GM18951 (cell line): ENCODE measurements around the gene PDE6C.
A peak's percentile ranks its signal among the peaks of the same experiment; 100 is the strongest.
"Not testable (repeated sequence)": the region's sequence is repeated elsewhere in the genome, so short reads cannot be mapped to it uniquely, and the experiment has no call there.

ENCODE experiments used
- POLR2A ChIP-seq: IDR thresholded peaks from 4 replicates; pipeline ENCODE4 v1.6.1; 2011; ENCODE audit warnings: mild to moderate bottlenecking; ENCODE audit not compliant: insufficient read length, insufficient read depth; ENCODE audit errors: extremely low read depth
- in situ Hi-C: fragments of 300-500 bp; cut with MboI; formaldehyde crosslinking; loops from one replicate; pipeline ENCODE4 v1.12.0; 2022; ENCODE audit warnings: low sequenced_read_pairs, mixed read lengths, inconsistent platforms; ENCODE audit not compliant: unreplicated experiment

The PDE6C gene

GRCh38 chr10:93673791-93674190 lies 61.5 kb downstream of the PDE6C start:
- in situ Hi-C loops, result no loop called here
- no peak for TF ChIP-seq POLR2A

GRCh38 chr10:93678386-93678785 lies 66.0 kb downstream of the PDE6C start:
- in situ Hi-C loops, result no loop called here
- no peak for TF ChIP-seq POLR2A

GRCh38 chr10:93678805-93679587 lies 66.7 kb downstream of the PDE6C start:
- no peak for TF ChIP-seq POLR2A
- in situ Hi-C loops, result no loop called here

- in situ Hi-C loops, result no loop called here
- TF ChIP-seq POLR2A, result no peak
These were observed 68.2 kb downstream of the PDE6C start for GRCh38 chr10:93680412-93681047.

GRCh38 chr10:93687737-93688136 lies 75.4 kb downstream of the PDE6C start:
- TF ChIP-seq POLR2A, result no peak

GRCh38 chr10:93695740-93696139 lies 83.4 kb downstream of the PDE6C start:
- no peak for TF ChIP-seq POLR2A
- in situ Hi-C loops, result no loop called here

More at GRCh38 chr10:93687737-93688136, 75.4 kb downstream of the PDE6C start:
- in situ Hi-C loops, result no loop called here

DNA sequence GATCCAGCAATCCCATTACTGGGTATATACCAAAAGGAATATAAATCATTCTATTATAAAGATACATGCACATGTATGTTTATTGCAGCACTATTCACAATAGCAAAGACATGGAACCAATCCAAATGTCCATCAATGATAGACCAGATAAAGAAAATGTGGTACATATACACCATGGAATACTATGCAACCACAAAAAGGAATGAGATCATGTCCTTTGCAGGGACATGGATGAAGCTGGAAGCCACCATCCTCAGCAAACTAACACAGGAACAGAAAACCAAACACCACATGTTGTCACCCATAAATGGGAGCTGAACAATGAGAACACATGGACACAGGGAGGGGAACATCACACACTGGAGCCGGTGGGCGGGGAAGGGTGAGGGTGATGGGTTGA lies 84.2 kb downstream of the PDE6C start:
- in situ Hi-C loops, result not testable (repeated sequence)

- in situ Hi-C loops, result no loop called here
- TF ChIP-seq POLR2A, result no peak
These were observed 84.9 kb downstream of the PDE6C start for GRCh38 chr10:93697207-93697606.

GRCh38 chr10:93701866-93702209 lies 89.5 kb downstream of the PDE6C start:
- in situ Hi-C loops, result no loop called here
- TF ChIP-seq POLR2A, result no peak

- in situ Hi-C loops, result no loop called here
- TF ChIP-seq POLR2A, result peak; percentile 74
These were observed 90.1 kb downstream of the PDE6C start, which contains the start of gene FRA10AC1 for GRCh38 chr10:93702210-93703001. FRA10AC1 (minus strand) TSS chr10:93702592; CDS start chr10:93700106, 2,486 bp downstream.

DNA sequence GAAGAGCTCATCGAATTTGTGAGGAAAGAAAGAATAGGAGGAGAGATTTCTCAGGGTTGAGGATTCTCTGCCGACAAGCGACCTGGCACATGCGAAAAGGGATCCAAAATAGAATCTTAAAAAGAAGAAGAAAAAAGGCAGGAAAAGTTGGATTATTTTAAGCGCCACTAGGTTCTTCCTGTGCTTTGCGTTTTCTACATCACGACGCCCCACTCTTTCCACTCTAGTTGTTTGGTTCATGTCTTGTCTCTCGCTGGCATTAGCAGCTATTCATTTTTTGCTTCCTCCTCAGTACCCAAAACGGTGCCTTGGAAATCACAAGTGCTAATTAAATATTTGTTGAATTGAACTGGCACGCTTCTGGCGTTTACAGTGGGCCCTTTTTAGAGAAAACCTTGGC lies 90.7 kb downstream of the PDE6C start:
- no peak for TF ChIP-seq POLR2A
- in situ Hi-C loops, result no loop called here

GRCh38 chr10:93703841-93704240 lies 91.5 kb downstream of the PDE6C start:
- in situ Hi-C loops, result no loop called here

DNA sequence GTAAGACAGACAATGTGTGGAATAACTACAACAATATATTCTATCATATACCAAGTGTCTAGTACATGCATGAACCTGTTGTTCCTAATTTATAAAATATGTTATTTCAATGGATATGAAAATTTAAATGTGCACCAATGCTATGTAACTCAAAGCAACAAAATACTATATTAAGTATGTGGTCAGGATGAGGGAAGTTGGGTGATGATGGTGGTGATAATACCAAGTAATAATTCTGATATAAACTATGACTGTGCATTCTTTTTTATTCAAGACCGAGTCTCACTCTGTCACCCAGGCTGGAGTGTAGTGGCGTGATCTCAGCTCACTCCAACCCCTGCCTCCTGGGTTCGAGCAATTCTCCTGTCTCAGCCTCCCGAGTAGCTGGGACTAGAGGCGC lies 92.1 kb downstream of the PDE6C start:
- in situ Hi-C loops, result no loop called here
- no peak for TF ChIP-seq POLR2A

More at GRCh38 chr10:93703841-93704240, 91.5 kb downstream of the PDE6C start:
- TF ChIP-seq POLR2A, result no peak
